NT2/D1 (cell line): ENCODE measurements around the gene RIPK4.

ENCODE experiments used
- SUZ12 ChIP-seq: IDR thresholded peaks from 2 replicates; pipeline ENCODE4 v1.6.1; 2011; ENCODE audit not compliant: insufficient read length, insufficient read depth; ENCODE audit errors: extremely low read depth
- YY1 ChIP-seq: IDR thresholded peaks from 2 replicates; pipeline ENCODE4 v1.6.1; 2011; ENCODE audit not compliant: insufficient read length, insufficient read depth
- ZNF274 ChIP-seq: IDR thresholded peaks from 2 replicates; pipeline ENCODE4 v1.6.1; 2011; ENCODE audit warnings: mild to moderate bottlenecking, low read depth, low read length

- TF ChIP-seq YY1 = no peak
- TF ChIP-seq ZNF274 = no peak
- TF ChIP-seq SUZ12 = no peak
Observed at GRCh38 chr21:41808094-41808493, 41.2 kb upstream of the RIPK4 start.
